PFSK-1 (cell line): ENCODE measurements around the gene ACOX2.

ENCODE experiments used
- FOXP2 ChIP-seq: optimal IDR thresholded peaks from 2 replicates; pipeline ENCODE3; 2011; ENCODE audit warnings: borderline replicate concordance, control low read depth, inconsistent platforms; ENCODE audit not compliant: insufficient read depth; ENCODE audit errors: extremely low read length, extremely low read depth
- POLR2AphosphoS5 ChIP-seq: IDR thresholded peaks from 2 replicates; pipeline ENCODE4 v1.6.1; 2012; ENCODE audit warnings: low read depth, mild to moderate bottlenecking, control low read depth, low read length, moderate library complexity
- SIN3A ChIP-seq: IDR thresholded peaks from 2 replicates; pipeline ENCODE4 v1.6.1; 2012; ENCODE audit warnings: mild to moderate bottlenecking, low read length, moderate library complexity, borderline replicate concordance; ENCODE audit not compliant: insufficient read depth
- TAF1 ChIP-seq: IDR thresholded peaks from 2 replicates; pipeline ENCODE4 v1.6.1; 2012; ENCODE audit warnings: low read length, control low read depth, borderline replicate concordance; ENCODE audit not compliant: insufficient read depth
- TF ChIP-seq, protein P1 (sequence below), 2 experiments: IDR thresholded peaks; 2 replicates each; pipeline versions ENCODE4 v1.6.1 to v1.8.0; 2011 to 2012; ENCODE audit warnings: low read depth in 2 of 2, low read length in 2 of 2, control low read depth in 1 of 2, inconsistent platforms in 1 of 2, mild to moderate bottlenecking in 1 of 2, moderate library complexity in 1 of 2; ENCODE audit not compliant: insufficient read depth in 1 of 2

The ACOX2 gene

DNA sequence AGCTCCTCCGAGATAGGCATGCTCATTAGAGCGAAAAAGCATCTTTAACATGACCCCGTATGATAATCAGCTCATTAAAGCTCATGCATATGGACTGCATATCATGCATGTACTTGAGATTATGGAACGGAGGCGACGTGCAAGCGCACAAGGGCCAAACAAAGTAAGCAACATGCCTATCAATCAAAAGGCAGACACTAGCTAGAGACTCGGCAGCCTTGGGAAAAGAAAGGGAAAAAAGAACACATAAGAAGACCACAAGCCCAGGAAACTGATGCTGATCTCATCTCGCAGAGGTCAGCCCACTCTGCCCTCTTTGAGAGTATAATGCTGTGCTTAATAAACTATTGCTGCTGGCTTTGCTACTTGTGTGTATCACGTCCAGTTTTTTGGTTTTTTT, 2.6 kb upstream of the ACOX2 start:
- TF ChIP-seq TAF1 = no peak
- TF ChIP-seq POLR2AphosphoS5 = no peak
- TF ChIP-seq, protein P1, sequence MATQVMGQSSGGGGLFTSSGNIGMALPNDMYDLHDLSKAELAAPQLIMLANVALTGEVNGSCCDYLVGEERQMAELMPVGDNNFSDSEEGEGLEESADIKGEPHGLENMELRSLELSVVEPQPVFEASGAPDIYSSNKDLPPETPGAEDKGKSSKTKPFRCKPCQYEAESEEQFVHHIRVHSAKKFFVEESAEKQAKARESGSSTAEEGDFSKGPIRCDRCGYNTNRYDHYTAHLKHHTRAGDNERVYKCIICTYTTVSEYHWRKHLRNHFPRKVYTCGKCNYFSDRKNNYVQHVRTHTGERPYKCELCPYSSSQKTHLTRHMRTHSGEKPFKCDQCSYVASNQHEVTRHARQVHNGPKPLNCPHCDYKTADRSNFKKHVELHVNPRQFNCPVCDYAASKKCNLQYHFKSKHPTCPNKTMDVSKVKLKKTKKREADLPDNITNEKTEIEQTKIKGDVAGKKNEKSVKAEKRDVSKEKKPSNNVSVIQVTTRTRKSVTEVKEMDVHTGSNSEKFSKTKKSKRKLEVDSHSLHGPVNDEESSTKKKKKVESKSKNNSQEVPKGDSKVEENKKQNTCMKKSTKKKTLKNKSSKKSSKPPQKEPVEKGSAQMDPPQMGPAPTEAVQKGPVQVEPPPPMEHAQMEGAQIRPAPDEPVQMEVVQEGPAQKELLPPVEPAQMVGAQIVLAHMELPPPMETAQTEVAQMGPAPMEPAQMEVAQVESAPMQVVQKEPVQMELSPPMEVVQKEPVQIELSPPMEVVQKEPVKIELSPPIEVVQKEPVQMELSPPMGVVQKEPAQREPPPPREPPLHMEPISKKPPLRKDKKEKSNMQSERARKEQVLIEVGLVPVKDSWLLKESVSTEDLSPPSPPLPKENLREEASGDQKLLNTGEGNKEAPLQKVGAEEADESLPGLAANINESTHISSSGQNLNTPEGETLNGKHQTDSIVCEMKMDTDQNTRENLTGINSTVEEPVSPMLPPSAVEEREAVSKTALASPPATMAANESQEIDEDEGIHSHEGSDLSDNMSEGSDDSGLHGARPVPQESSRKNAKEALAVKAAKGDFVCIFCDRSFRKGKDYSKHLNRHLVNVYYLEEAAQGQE (IDR thresholded peaks at IDR 0.05; ENCODE audit: insufficient read depth in 1 of 2, low read depth in 2 of 2, low read length in 2 of 2) = no peak
- no peak for TF ChIP-seq FOXP2
- TF ChIP-seq SIN3A = no peak

DNA sequence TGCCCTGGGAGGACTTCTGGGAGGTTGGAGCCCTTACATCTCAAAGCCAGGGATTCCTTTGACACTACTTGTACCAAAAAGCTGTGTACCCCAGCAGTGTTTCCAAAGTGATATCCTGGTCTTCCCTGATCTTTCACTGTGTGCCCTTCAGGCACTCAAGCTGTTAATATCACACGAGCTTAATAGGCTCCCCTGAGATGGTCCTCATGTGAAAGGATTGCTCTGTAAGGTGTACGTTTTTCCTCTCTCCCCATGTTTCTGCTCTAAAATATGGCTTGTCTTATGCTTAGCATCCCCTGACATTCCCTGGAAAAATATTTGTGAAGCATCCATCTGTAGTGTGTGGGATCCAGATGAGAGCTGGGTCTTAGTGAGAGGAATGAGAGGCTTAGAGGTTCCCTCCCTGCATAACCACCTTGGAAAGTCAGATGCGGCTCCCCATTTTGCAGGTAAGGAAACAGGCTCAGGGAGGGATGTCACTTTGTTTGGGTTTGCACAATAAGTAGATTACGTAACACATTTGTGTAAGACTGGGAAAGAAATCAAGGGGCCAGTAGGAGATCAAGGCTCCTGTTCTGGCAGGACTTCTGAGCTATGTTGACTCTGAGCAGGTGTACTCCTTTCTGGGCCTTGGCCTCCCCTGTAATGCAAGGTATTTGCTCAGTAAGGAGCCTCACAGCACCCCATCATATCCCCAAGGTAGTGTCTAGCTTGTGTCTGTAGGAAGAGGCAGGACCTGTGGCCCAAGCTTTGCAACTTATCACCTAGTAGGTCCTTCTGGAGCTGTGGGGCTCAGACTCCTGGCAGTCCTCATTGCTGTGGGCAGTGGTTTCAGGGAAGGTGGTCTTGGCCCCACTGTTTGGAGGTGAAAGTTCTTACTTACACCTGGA, 667 bp upstream of the ACOX2 start:
- TF ChIP-seq TAF1 = no peak
- no peak for TF ChIP-seq SIN3A
- TF ChIP-seq FOXP2 = no peak
- TF ChIP-seq POLR2AphosphoS5 = no peak
- TF ChIP-seq, protein P1 (IDR thresholded peaks at IDR 0.05; ENCODE audit: insufficient read depth in 1 of 2, low read depth in 2 of 2, low read length in 2 of 2) = no peak

DNA sequence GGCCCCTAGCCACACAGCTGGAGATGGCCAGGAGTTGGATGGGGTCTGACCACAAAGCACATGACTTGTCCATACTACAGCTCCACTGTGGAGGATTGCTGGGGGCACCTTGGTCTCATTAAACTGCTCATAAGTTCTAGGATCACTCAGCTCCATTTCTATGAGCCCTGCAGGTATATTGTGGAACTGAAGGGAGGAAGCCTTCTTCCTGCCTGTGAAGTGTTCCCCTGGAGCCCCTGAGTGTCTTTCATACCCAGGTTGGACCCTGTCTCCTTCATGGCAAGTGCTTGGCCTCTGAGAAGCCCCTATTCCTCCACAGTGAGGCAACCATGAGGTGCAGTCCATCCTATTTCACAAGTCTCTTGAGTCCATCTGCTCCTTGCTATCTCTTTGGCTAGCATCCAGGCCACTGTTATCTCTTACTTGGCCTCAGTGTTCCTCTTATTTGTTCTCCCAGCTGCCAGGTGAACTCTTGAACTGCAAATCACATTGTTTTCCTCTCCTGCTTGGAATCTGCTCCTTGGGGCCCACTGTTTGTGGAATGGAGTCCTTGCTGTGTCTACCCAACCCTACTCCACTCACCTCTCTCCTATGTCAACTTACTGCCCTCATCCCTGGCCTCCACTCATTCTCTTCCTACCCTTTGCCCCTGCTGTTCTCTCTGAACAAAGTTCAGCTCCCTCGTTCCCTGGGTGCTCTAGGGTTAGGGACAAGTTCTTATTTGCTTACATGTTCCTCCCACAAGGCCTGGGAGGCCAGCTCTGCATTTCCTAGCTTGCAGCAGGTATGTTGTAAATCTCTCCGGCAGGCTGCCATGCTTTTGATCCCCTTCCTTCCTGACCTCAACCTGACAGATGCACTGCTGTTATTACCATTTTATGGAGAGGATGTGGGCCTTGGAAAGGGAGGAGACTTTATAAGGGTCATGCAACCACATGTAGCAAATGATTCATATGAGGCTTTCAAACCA, 1.2 kb downstream of the ACOX2 start:
- TF ChIP-seq, protein P1 (IDR thresholded peaks at IDR 0.05; ENCODE audit: insufficient read depth in 1 of 2, low read depth in 2 of 2, low read length in 2 of 2) = no peak
- no peak for TF ChIP-seq TAF1
- no peak for TF ChIP-seq POLR2AphosphoS5
- no peak for TF ChIP-seq FOXP2
- no peak for TF ChIP-seq SIN3A

DNA sequence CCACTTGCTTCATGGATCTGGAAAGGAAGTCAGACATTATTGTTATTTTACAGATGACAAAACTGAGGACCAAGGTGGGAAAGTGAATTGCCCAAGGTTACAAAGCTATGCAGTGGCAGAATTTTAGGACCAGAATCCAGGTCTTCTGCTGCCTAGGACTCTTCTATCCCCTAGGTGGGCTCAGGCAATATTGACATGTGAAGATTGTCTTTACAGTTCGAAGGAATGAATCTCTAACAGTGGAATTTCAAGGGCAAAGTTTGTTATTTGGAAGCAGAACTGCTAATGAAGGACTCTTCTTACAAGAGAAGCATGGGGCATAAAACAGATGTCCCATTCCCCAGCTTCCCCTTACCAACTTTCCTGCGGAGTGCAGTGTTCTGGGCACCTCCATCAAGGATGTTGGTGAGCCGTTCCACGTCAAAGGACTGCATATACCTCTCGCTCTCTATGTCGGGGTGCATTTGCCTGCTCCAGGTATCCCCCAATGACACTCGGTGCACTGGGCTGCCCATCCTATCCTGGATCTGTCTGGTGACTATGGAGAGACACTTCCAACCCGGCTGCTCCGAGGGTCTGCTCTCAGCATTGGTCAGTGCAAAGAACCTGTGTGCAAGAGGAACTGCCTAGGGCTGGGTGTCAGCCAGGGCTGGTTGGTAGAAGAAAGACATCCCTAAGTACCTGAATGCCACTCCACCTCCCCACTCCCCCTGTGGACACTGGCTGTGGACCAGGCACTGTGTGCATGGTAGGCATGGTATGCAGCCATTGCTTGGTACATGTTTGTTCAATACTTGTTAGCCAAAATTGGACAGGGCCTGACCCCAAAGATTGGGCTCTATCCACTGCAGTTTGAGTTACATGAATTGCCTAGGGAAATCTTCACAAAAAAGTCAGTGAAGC, 2.1 kb downstream of the ACOX2 start:
- TF ChIP-seq POLR2AphosphoS5 (no peak), TAF1 (no peak), SIN3A (no peak), FOXP2 (no peak)
- TF ChIP-seq, protein P1 (IDR thresholded peaks at IDR 0.05; ENCODE audit: insufficient read depth in 1 of 2, low read depth in 2 of 2, low read length in 2 of 2) = no peak
